ENCODE data around the gene PTTG2. TPM values are rescaled to one million over a fixed set of nuclear protein-coding genes. Genes with fewer than 3 reads are reported as not detected.

The PTTG2 gene
- total RNA-seq, 4 donors from 2014 or later = not detected

- no peak for TF ChIP-seq POLR2A (IDR thresholded peaks at IDR 0.05)
- TF ChIP-seq, protein P1, sequence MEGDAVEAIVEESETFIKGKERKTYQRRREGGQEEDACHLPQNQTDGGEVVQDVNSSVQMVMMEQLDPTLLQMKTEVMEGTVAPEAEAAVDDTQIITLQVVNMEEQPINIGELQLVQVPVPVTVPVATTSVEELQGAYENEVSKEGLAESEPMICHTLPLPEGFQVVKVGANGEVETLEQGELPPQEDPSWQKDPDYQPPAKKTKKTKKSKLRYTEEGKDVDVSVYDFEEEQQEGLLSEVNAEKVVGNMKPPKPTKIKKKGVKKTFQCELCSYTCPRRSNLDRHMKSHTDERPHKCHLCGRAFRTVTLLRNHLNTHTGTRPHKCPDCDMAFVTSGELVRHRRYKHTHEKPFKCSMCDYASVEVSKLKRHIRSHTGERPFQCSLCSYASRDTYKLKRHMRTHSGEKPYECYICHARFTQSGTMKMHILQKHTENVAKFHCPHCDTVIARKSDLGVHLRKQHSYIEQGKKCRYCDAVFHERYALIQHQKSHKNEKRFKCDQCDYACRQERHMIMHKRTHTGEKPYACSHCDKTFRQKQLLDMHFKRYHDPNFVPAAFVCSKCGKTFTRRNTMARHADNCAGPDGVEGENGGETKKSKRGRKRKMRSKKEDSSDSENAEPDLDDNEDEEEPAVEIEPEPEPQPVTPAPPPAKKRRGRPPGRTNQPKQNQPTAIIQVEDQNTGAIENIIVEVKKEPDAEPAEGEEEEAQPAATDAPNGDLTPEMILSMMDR (IDR thresholded peaks at IDR 0.05) = no peak
- DNase-seq (ENCODE audit: low spot score in 2 of 2) = peak; percentile 29 to 94
- intact Hi-C loops (cut with DNase I; ENCODE audit: low total_unique reads) = no loop called here
- WGBS, 2 donors = 0% methylated on average over 12 to 32 of the region's 74 CpGs
- peak overlapping the region; percentile 57 for H3K4me3 ChIP-seq (ENCODE audit: low read depth, poor library complexity, severe bottlenecking)
These were observed 17.5 kb downstream of the PTTG2 start for GRCh38 chr4:37977471-37978247.

DNA sequence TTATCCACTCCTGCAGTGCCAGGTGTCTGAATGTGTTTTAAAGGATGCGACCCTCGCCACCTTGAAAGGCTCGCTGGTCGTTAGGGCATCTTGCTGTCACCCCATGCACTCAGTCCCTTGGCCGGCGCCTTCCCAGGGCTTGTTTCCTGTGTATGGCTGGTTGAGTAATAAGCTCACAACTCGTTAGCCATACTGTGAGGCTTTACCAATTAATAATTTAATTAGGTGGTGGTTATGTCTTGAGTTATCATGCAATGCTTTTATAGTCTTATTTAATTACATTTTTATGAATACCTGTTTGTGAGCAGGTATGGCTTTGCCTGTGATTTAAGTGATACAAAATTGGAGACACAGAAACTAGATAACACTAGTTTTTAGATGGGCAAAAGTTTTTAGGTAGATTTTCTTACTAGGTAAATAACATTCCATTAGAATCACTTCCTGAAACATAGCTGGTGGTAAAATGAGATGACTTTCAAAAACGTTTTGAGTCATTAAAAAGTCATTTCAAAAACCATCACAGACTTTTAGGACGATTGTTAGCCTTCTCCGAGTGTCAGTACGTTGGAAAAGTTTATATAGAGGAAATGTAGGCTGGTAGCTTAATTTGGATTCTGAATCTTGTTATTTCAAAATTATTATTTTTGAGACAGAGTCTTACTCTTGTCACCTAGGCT is 18.2 kb downstream of the PTTG2 start:
- intact Hi-C loops (cut with DNase I; ENCODE audit: low total_unique reads) = no loop called here
- peak overlapping the region; percentile 57 for H3K4me3 ChIP-seq (ENCODE audit: low read depth, poor library complexity, severe bottlenecking)
- DNase-seq (ENCODE audit: low spot score in 2 of 2) = no peak
- WGBS, 2 donors = 40 to 51% methylated on average over 11 of the region's 11 CpGs
- TF ChIP-seq POLR2A (IDR thresholded peaks at IDR 0.05) = no peak
- TF ChIP-seq, protein P1 (IDR thresholded peaks at IDR 0.05) = no peak

DNA sequence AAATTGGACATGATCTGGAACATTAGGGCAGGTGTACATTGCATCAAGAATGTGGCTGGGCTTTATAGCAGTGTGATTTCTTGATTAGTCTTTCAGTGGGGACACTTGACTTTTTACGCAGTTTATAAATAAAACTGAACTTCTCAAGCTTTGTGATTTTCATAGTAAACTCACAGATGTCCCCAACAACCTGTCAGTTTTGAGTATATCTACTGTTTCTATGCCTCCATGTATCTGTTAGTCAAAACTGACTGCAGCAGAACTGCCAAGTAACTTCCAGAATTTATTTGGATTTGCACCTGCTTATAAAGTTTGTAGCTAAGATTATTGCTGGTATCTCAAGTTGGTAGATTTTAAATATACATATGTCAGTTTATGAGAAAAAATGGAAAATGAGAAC is 20.0 kb downstream of the PTTG2 start:
- no peak overlapping the region for H3K4me3 ChIP-seq (ENCODE audit: low read depth, poor library complexity, severe bottlenecking)
- 95 to 97% methylated on average over 1 of the region's 1 CpG for WGBS, 2 donors
- intact Hi-C loops (cut with DNase I; ENCODE audit: low total_unique reads) = no loop called here
- no peak for DNase-seq (ENCODE audit: low spot score in 2 of 2)
- TF ChIP-seq, protein P1 (IDR thresholded peaks at IDR 0.05) = no peak
- TF ChIP-seq POLR2A (IDR thresholded peaks at IDR 0.05) = no peak

DNA sequence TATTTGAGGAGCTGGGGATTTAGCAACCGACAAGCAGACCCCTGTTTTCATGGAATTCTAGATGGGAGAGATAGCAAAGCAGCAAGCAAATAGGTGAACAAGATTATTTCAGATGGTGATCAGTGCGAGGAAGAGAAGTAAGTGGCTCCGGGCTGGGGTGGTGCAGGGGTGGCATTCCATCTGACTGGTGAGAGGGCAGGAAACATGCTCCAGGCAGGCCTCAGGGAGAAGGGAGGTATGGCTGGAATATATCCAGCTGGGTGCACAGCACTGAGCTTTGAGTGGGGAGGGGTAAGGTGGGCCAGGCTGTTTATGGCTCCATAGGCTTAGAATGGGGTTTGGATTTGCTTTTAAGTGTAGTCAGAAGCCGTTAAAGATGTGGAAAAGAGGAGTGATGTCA is 21.2 kb downstream of the PTTG2 start:
- no peak overlapping the region for H3K4me3 ChIP-seq (ENCODE audit: low read depth, poor library complexity, severe bottlenecking)
- DNase-seq (ENCODE audit: low spot score in 2 of 2) = no peak
- intact Hi-C loops (cut with DNase I; ENCODE audit: low total_unique reads) = no loop called here
- TF ChIP-seq, protein P1 (IDR thresholded peaks at IDR 0.05) = no peak
- no peak for TF ChIP-seq POLR2A (IDR thresholded peaks at IDR 0.05)
- 54 to 58% methylated on average over 4 of the region's 4 CpGs for WGBS, 2 donors

GRCh38 chr4:37981844-37982720 is 21.9 kb downstream of the PTTG2 start:
- DNase-seq (ENCODE audit: low spot score in 2 of 2) = no peak
- 66 to 73% methylated on average over 7 of the region's 7 CpGs for WGBS, 2 donors
- TF ChIP-seq, protein P1 (IDR thresholded peaks at IDR 0.05) = no peak
- TF ChIP-seq POLR2A (IDR thresholded peaks at IDR 0.05) = no peak
- H3K4me3 ChIP-seq (ENCODE audit: low read depth, poor library complexity, severe bottlenecking) = no peak overlapping the region
- intact Hi-C loops (cut with DNase I; ENCODE audit: low total_unique reads) = no loop called here
